C4-2B (cell line): Measurements from ENCODE around the gene CAGE1.

Experiments used
- H3K27ac ChIP-seq: fragments of 450-650 bp; 2 replicates; pipeline ENCODE4 v1.5.1; 2017
- ZFX ChIP-seq: fragments of 450-650 bp; IDR thresholded peaks from 2 replicates; pipeline ENCODE4 v1.6.1; 2017
- TF ChIP-seq, protein P1 (sequence below): fragments of 450-650 bp; conservative IDR thresholded peaks from 2 replicates; pipeline ENCODE4 v1.5.1; 2017; ENCODE audit warnings: mild to moderate bottlenecking

Gene CAGE1

DNA sequence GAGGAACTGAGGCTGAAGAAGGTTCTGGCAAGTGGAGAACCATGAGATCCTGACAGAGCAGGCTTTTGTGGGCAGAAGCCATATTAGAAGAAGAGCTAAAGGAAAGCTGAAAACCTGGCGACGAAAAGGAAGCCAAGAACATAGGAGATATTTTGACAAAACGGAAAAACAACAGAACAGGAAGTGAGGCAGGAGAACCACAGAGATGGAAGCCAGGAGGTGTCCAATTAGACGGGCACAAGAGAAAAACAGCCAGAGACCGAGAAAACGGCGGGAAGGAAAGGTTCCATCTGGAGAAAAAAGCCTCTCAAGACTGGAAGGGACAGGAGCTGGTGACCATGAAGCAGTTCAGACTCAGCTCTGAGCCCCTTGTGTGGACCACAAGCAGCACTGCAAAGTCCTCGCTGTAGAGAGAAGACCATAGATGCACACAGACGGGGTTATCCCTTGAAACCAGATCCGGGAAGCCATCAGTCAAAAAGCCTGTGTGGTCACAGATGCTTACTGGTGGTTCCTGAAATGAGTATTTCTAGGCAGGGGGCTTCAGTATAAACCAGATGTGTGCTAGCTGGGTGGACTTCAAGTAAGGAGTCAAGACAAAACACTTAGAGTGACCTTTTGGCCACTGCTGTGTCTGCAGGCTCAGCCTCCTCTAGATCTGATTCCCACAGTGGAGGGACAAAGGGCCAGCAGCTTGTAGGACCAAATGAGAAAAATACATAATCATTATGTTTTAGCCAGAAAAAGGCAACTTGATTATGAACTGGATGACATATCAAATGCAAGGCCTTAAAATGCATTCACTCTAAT lies 107.2 kb downstream of the CAGE1 start:
- no peak for TF ChIP-seq ZFX
- TF ChIP-seq, protein P1, sequence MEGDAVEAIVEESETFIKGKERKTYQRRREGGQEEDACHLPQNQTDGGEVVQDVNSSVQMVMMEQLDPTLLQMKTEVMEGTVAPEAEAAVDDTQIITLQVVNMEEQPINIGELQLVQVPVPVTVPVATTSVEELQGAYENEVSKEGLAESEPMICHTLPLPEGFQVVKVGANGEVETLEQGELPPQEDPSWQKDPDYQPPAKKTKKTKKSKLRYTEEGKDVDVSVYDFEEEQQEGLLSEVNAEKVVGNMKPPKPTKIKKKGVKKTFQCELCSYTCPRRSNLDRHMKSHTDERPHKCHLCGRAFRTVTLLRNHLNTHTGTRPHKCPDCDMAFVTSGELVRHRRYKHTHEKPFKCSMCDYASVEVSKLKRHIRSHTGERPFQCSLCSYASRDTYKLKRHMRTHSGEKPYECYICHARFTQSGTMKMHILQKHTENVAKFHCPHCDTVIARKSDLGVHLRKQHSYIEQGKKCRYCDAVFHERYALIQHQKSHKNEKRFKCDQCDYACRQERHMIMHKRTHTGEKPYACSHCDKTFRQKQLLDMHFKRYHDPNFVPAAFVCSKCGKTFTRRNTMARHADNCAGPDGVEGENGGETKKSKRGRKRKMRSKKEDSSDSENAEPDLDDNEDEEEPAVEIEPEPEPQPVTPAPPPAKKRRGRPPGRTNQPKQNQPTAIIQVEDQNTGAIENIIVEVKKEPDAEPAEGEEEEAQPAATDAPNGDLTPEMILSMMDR: no peak
- no peak overlapping the region for H3K27ac ChIP-seq
